ENCODE data around the gene EVI5L.

EVI5L gene

GRCh38 chr19:7911508-7912143 is 81.6 kb downstream of the EVI5L start:
- DNase-seq (ENCODE audit: low read depth in 2 of 2) = no peak

- DNase-seq (ENCODE audit: low read depth in 2 of 2) = no peak
Observed at GRCh38 chr19:7912144-7912696, 82.2 kb downstream of the EVI5L start.

- DNase-seq (ENCODE audit: low read depth in 2 of 2) = no peak
Observed at GRCh38 chr19:7912697-7913564, 82.9 kb downstream of the EVI5L start.

DNA sequence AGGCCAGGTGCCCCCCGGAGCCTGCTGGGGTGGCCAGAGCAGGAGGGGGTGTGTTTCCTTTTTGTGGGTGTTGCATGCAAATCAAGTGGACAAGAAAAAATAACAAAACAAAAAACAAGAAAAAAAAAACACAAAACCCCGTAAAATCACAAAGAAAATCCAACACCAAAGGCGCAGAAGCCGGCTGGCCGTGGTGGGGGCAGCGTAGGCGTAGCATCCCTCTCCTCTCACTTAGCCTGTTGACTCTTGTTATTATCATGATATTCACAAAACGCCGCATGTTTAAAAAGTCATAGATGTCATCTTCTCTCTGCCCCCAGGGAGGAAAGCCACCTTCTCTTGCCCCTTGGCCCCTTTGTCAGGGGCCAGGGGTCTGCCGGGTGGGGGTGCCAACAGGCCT is 83.6 kb downstream of the EVI5L start:
- no peak for DNase-seq (ENCODE audit: low read depth in 2 of 2)

DNA sequence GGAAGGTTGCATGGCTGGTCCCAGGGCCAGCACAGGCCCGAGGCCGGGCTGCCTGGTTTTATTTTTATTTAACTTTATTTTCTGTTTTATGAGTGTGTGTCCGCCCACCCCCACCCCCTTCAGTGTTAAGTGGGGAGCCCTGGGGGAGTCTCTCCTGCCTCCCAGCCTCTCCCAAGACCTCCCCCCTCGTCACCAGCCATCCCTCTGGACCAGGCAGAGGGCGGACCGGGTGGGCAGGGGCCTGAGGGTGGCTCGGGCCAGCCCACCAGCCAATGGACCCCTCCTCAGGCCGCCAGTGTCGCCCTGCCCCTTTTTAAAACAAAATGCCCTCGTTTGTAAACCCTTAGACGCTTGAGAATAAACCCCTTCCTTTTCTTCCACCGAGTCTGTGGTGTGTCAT is 84.1 kb downstream of the EVI5L start:
- no peak for DNase-seq (ENCODE audit: low read depth in 2 of 2)
